SK-N-SH treated with all-trans-retinoic acid at 6 μM for 48 hours (cell line): ENCODE data around the gene LAIR2.

ENCODE experiments used
- ATAC-seq: fragments of 200-7000 bp; cut with Tn5 transposase; 3 replicates; pipeline ENCODE4 v1.9.1; 2020; ENCODE audit warnings: mild to moderate bottlenecking, moderate library complexity
- ARNTL ChIP-seq: fragments of 450-650 bp; formaldehyde crosslinking; IDR thresholded peaks from 2 replicates; pipeline ENCODE4 v1.5.0; 2020; ENCODE audit warnings: low read depth, mild to moderate bottlenecking, moderate library complexity, borderline replicate concordance
- BACH2 ChIP-seq: fragments of 250-450 bp; sonication (Bioruptor Pico); IDR thresholded peaks from 2 replicates; pipeline ENCODE4 v1.9.0; 2021; ENCODE audit warnings: mild to moderate bottlenecking, borderline replicate concordance
- CSDC2 ChIP-seq: fragments of 250-450 bp; sonication (Bioruptor Pico); IDR thresholded peaks from 2 replicates; pipeline ENCODE4 v1.5.0; 2020; ENCODE audit warnings: mild to moderate bottlenecking, moderate library complexity
- ESRRG ChIP-seq: fragments of 250-450 bp; sonication (Bioruptor Pico); IDR thresholded peaks from 2 replicates; pipeline ENCODE4 v1.6.1; 2021; ENCODE audit warnings: mild to moderate bottlenecking
- GLIS3 ChIP-seq: fragments of 250-450 bp; sonication (Bioruptor Pico); IDR thresholded peaks from 2 replicates; pipeline ENCODE4 v1.5.0; 2020; ENCODE audit warnings: mild to moderate bottlenecking, moderate library complexity
- ISL1 ChIP-seq: fragments of 250-450 bp; sonication (Bioruptor Pico); IDR thresholded peaks from 2 replicates; pipeline ENCODE4 v2.1.2; 2022; ENCODE audit warnings: mild to moderate bottlenecking, moderate library complexity
- OSR1 ChIP-seq: fragments of 250-450 bp; sonication (Bioruptor Pico); IDR thresholded peaks from 2 replicates; pipeline ENCODE4 v1.8.0; 2022; ENCODE audit warnings: moderate library complexity, mild to moderate bottlenecking, inconsistent platforms
- PPARA ChIP-seq: fragments of 250-450 bp; sonication (Bioruptor Pico); IDR thresholded peaks from 2 replicates; pipeline ENCODE4 v1.5.0; 2020; ENCODE audit warnings: mild to moderate bottlenecking, borderline replicate concordance
- TCF4 ChIP-seq: fragments of 250-450 bp; sonication (Bioruptor Pico); IDR thresholded peaks from 2 replicates; pipeline ENCODE4 v1.8.0; 2021; ENCODE audit warnings: mild to moderate bottlenecking, moderate library complexity, borderline replicate concordance
- TOX ChIP-seq: fragments of 250-450 bp; sonication (Bioruptor Pico); IDR thresholded peaks from 2 replicates; pipeline ENCODE4 v1.8.0; 2021; ENCODE audit warnings: mild to moderate bottlenecking, moderate library complexity, borderline replicate concordance
- ZC3H10 ChIP-seq: fragments of 250-450 bp; sonication (Bioruptor Pico); IDR thresholded peaks from 2 replicates; pipeline ENCODE4 v1.5.1; 2021; ENCODE audit warnings: mild to moderate bottlenecking, moderate library complexity
- ZFP3 ChIP-seq: fragments of 250-450 bp; sonication (Bioruptor Pico); IDR thresholded peaks from 2 replicates; pipeline ENCODE4 v1.5.0; 2020; ENCODE audit warnings: mild to moderate bottlenecking, moderate library complexity
- ZFP30 ChIP-seq: fragments of 450-650 bp; formaldehyde crosslinking; IDR thresholded peaks from 2 replicates; pipeline ENCODE4 v1.5.0; 2022; ENCODE audit warnings: mild to moderate bottlenecking, moderate library complexity
- ZNF565 ChIP-seq: fragments of 450-650 bp; formaldehyde crosslinking; conservative IDR thresholded peaks from 2 replicates; pipeline ENCODE4 v1.5.0; 2020; ENCODE audit warnings: low read depth, mild to moderate bottlenecking, moderate library complexity
- ZNF70 ChIP-seq: fragments of 450-650 bp; formaldehyde crosslinking; IDR thresholded peaks from 2 replicates; pipeline ENCODE4 v1.5.0; 2020; ENCODE audit warnings: mild to moderate bottlenecking, moderate library complexity
- ZNF8 ChIP-seq: fragments of 450-650 bp; formaldehyde crosslinking; IDR thresholded peaks from 2 replicates; pipeline ENCODE4 v1.5.0; 2020; ENCODE audit warnings: mild to moderate bottlenecking, moderate library complexity
- TF ChIP-seq, protein P1 (sequence below): fragments of 250-450 bp; sonication (Bioruptor Pico); IDR thresholded peaks from 2 replicates; pipeline ENCODE4 v1.8.0; 2020; ENCODE audit warnings: mild to moderate bottlenecking, moderate library complexity, borderline replicate concordance
- TF ChIP-seq, protein P2 (sequence below): fragments of 250-450 bp; sonication (Bioruptor Pico); IDR thresholded peaks from 2 replicates; pipeline ENCODE4 v1.5.0; 2020; ENCODE audit warnings: mild to moderate bottlenecking, moderate library complexity
- TF ChIP-seq, protein P3 (sequence below): fragments of 250-450 bp; sonication (Bioruptor Pico); IDR thresholded peaks from 2 replicates; pipeline ENCODE4 v1.5.1; 2020; ENCODE audit warnings: low read depth, mild to moderate bottlenecking, moderate library complexity
- TF ChIP-seq, protein P4 (sequence below): fragments of 250-450 bp; sonication (Bioruptor Pico); IDR thresholded peaks from 2 replicates; pipeline ENCODE4 v1.8.0; 2021; ENCODE audit warnings: low read depth, mild to moderate bottlenecking, moderate library complexity, borderline replicate concordance
- TF ChIP-seq, protein P5 (sequence below): fragments of 250-450 bp; sonication (Bioruptor Pico); IDR thresholded peaks from 2 replicates; pipeline ENCODE4 v1.5.1; 2021; ENCODE audit warnings: mild to moderate bottlenecking, moderate library complexity

Gene LAIR2

DNA sequence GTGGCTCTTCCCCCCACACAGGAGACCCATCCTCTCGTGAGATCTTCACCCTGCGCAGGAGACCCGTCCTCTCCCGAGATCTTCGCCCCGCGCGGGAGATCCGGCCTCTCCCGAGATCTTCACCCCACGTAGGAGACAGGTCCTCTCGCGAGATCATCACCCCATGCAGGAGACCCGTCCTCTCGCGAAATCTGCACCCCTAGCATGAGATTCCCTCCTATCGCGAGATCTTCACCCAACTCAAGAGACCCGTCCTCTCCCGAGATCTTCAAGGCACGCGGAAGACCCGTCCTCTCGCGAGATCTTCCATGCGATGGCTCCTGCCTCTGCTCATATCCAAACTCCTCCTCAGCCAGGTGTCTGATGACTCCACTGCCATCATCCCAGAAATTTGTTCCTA is 24.3 kb downstream of the LAIR2 start:
- TF ChIP-seq ZNF70 (CRISPR knock-in tag) (no peak), TCF4 (CRISPR knock-in tag) (no peak), ISL1 (CRISPR knock-in tag) (no peak), OSR1 (no peak), GLIS3 (no peak), CSDC2 (no peak), ZC3H10 (CRISPR knock-in tag) (no peak), ESRRG (CRISPR knock-in tag) (no peak), ARNTL (CRISPR knock-in tag) (no peak), ZNF565 (CRISPR knock-in tag) (no peak), ZNF8 (CRISPR knock-in tag) (no peak), PPARA (CRISPR knock-in tag) (no peak), BACH2 (CRISPR knock-in tag) (no peak), ZFP30 (CRISPR knock-in tag) (no peak), ZFP3 (CRISPR knock-in tag) (no peak), TOX (no peak)
- TF ChIP-seq, protein P1, sequence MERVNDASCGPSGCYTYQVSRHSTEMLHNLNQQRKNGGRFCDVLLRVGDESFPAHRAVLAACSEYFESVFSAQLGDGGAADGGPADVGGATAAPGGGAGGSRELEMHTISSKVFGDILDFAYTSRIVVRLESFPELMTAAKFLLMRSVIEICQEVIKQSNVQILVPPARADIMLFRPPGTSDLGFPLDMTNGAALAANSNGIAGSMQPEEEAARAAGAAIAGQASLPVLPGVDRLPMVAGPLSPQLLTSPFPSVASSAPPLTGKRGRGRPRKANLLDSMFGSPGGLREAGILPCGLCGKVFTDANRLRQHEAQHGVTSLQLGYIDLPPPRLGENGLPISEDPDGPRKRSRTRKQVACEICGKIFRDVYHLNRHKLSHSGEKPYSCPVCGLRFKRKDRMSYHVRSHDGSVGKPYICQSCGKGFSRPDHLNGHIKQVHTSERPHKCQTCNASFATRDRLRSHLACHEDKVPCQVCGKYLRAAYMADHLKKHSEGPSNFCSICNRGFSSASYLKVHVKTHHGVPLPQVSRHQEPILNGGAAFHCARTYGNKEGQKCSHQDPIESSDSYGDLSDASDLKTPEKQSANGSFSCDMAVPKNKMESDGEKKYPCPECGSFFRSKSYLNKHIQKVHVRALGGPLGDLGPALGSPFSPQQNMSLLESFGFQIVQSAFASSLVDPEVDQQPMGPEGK (CRISPR knock-in tag) = no peak
- TF ChIP-seq, protein P2, sequence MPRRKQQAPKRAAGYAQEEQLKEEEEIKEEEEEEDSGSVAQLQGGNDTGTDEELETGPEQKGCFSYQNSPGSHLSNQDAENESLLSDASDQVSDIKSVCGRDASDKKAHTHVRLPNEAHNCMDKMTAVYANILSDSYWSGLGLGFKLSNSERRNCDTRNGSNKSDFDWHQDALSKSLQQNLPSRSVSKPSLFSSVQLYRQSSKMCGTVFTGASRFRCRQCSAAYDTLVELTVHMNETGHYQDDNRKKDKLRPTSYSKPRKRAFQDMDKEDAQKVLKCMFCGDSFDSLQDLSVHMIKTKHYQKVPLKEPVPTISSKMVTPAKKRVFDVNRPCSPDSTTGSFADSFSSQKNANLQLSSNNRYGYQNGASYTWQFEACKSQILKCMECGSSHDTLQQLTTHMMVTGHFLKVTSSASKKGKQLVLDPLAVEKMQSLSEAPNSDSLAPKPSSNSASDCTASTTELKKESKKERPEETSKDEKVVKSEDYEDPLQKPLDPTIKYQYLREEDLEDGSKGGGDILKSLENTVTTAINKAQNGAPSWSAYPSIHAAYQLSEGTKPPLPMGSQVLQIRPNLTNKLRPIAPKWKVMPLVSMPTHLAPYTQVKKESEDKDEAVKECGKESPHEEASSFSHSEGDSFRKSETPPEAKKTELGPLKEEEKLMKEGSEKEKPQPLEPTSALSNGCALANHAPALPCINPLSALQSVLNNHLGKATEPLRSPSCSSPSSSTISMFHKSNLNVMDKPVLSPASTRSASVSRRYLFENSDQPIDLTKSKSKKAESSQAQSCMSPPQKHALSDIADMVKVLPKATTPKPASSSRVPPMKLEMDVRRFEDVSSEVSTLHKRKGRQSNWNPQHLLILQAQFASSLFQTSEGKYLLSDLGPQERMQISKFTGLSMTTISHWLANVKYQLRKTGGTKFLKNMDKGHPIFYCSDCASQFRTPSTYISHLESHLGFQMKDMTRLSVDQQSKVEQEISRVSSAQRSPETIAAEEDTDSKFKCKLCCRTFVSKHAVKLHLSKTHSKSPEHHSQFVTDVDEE = no peak
- TF ChIP-seq, protein P3, sequence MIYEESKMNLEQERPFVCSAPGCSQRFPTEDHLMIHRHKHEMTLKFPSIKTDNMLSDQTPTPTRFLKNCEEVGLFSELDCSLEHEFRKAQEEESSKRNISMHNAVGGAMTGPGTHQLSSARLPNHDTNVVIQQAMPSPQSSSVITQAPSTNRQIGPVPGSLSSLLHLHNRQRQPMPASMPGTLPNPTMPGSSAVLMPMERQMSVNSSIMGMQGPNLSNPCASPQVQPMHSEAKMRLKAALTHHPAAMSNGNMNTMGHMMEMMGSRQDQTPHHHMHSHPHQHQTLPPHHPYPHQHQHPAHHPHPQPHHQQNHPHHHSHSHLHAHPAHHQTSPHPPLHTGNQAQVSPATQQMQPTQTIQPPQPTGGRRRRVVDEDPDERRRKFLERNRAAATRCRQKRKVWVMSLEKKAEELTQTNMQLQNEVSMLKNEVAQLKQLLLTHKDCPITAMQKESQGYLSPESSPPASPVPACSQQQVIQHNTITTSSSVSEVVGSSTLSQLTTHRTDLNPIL (CRISPR knock-in tag) = no peak
- TF ChIP-seq, protein P4, sequence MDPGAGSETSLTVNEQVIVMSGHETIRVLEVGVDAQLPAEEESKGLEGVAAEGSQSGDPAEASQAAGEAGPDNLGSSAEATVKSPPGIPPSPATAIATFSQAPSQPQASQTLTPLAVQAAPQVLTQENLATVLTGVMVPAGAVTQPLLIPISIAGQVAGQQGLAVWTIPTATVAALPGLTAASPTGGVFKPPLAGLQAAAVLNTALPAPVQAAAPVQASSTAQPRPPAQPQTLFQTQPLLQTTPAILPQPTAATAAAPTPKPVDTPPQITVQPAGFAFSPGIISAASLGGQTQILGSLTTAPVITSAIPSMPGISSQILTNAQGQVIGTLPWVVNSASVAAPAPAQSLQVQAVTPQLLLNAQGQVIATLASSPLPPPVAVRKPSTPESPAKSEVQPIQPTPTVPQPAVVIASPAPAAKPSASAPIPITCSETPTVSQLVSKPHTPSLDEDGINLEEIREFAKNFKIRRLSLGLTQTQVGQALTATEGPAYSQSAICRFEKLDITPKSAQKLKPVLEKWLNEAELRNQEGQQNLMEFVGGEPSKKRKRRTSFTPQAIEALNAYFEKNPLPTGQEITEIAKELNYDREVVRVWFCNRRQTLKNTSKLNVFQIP (CRISPR knock-in tag) = no peak
- TF ChIP-seq, all 23 proteins: peak for 0
- no peak for ATAC-seq

DNA sequence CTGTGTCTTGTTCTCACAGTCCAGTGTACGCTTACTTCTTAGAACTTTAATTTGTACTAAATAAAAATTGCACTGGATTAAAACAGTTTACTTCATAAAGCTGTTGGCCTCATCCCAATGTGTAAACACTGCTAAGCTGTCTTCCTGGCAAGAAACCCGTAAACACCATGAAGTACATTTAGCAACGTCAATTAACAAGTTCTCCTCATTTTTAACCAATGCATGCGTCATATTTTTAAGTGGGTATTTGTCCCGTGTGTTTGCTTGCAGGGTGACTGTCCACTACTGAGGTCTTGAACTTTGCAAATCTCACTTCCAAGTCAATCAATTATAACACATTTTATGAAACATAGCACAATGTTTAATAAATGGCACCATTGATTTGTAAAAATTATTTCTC is 28.2 kb downstream of the LAIR2 start:
- TF ChIP-seq ARNTL (CRISPR knock-in tag) = no peak
- no peak for TF ChIP-seq ZNF8 (CRISPR knock-in tag)
- no peak for TF ChIP-seq ZFP3 (CRISPR knock-in tag)
- TF ChIP-seq, protein P1 (CRISPR knock-in tag) = no peak
- TF ChIP-seq, protein P2 = no peak
- TF ChIP-seq CSDC2 = no peak
- TF ChIP-seq, protein P3 (CRISPR knock-in tag) = no peak
- TF ChIP-seq ZNF565 (CRISPR knock-in tag) = no peak
- no peak for TF ChIP-seq GLIS3
- TF ChIP-seq ZFP30 (CRISPR knock-in tag) = no peak
- TF ChIP-seq TOX = no peak
- TF ChIP-seq, protein P5, sequence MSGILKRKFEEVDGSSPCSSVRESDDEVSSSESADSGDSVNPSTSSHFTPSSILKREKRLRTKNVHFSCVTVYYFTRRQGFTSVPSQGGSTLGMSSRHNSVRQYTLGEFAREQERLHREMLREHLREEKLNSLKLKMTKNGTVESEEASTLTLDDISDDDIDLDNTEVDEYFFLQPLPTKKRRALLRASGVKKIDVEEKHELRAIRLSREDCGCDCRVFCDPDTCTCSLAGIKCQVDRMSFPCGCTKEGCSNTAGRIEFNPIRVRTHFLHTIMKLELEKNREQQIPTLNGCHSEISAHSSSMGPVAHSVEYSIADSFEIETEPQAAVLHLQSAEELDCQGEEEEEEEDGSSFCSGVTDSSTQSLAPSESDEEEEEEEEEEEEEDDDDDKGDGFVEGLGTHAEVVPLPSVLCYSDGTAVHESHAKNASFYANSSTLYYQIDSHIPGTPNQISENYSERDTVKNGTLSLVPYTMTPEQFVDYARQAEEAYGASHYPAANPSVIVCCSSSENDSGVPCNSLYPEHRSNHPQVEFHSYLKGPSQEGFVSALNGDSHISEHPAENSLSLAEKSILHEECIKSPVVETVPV (CRISPR knock-in tag) = no peak
- no peak for TF ChIP-seq ZC3H10 (CRISPR knock-in tag)
- ATAC-seq = no peak
